Measurements from ENCODE around the gene RTN4R. TPM values are rescaled to one million over a fixed set of nuclear protein-coding genes. Genes with fewer than 3 reads are reported as not detected.

Gene RTN4R
- total and polyA plus RNA-seq, 9 of the 15 experiments (the other 6 are each of a cell fraction or from before 2014, with no cell fraction given), result 0.04 to 2.8 (median 1.4) TPM; not detected in 3

GRCh38 chr22:20256551-20257211, 11.4 kb downstream of the RTN4R start (continued):
- TF ChIP-seq THAP12 (CRISPR knock-in tag; IDR thresholded peaks at IDR 0.05) (no peak), NFIC (IDR thresholded peaks at IDR 0.05) (no peak), ZNF584 (CRISPR knock-in tag; IDR thresholded peaks at IDR 0.05; ENCODE audit: low read depth) (no peak), PATZ1 (CRISPR knock-in tag; IDR thresholded peaks at IDR 0.05; ENCODE audit: borderline replicate concordance) (peak; percentile 62; the same call in 1 of the 2 replicates), ELF4 (CRISPR knock-in tag; IDR thresholded peaks at IDR 0.05) (no peak), ZNF512 (tag; IDR thresholded peaks at IDR 0.05) (no peak), NR2C2 (CRISPR knock-in tag; IDR thresholded peaks at IDR 0.05) (no peak), NR2C2 (tag; IDR thresholded peaks at IDR 0.05) (no peak), SMARCC2 (IDR thresholded peaks at IDR 0.05; ENCODE audit: low read depth) (no peak), ZNF143 (CRISPR knock-in tag; IDR thresholded peaks at IDR 0.05) (no peak), KLF6 (CRISPR knock-in tag; IDR thresholded peaks at IDR 0.05; ENCODE audit: borderline replicate concordance) (no peak), ZNF445 (CRISPR knock-in tag; IDR thresholded peaks at IDR 0.05; ENCODE audit: low read depth) (no peak), TCF3 (CRISPR knock-in tag; IDR thresholded peaks at IDR 0.05) (no peak), HMGXB4 (CRISPR knock-in tag; IDR thresholded peaks at IDR 0.05) (0 out of 2 replicates have a peak, but pooled peaks have one; percentile 42), KLF13 (tag; IDR thresholded peaks at IDR 0.05; ENCODE audit: borderline replicate concordance, low read depth) (peak; percentile 9; the same call in 1 of the 2 replicates), HNRNPL (IDR thresholded peaks at IDR 0.05; ENCODE audit: low read depth, low read length) (no peak), MBD2 (IDR thresholded peaks at IDR 0.05; ENCODE audit: borderline replicate concordance, low read depth) (no peak), NCOR1 (IDR thresholded peaks at IDR 0.05) (no peak), ZNF347 (CRISPR knock-in tag; IDR thresholded peaks at IDR 0.05; ENCODE audit: low read depth) (no peak), RCOR1 (IDR thresholded peaks at IDR 0.05; ENCODE audit: borderline replicate concordance in 1 of 2, low read depth in 2 of 2, low read length in 2 of 2) (no peak)

All from K562 (cell line).